ENCODE results near the gene CCSER1.

The CCSER1 gene

DNA sequence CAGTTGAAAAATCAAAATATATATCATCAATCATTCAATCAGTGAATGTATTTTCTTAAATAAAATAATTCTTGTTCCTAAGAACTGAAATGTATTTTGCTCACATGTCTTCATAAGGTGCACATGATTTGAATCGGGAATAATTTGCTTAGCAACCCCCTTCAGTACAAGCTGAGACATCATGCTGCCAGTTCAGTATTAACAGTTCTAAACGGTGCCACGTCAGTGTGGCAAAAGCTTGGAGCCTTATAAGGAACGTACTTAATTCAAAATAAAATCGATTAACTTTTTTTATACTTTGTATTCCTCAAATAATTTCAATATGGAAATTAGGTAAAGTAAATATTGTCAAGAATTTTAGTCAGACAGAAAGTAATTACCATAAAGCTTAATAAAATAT lies 287.9 kb downstream of the CCSER1 start:
- TF ChIP-seq, protein P1, sequence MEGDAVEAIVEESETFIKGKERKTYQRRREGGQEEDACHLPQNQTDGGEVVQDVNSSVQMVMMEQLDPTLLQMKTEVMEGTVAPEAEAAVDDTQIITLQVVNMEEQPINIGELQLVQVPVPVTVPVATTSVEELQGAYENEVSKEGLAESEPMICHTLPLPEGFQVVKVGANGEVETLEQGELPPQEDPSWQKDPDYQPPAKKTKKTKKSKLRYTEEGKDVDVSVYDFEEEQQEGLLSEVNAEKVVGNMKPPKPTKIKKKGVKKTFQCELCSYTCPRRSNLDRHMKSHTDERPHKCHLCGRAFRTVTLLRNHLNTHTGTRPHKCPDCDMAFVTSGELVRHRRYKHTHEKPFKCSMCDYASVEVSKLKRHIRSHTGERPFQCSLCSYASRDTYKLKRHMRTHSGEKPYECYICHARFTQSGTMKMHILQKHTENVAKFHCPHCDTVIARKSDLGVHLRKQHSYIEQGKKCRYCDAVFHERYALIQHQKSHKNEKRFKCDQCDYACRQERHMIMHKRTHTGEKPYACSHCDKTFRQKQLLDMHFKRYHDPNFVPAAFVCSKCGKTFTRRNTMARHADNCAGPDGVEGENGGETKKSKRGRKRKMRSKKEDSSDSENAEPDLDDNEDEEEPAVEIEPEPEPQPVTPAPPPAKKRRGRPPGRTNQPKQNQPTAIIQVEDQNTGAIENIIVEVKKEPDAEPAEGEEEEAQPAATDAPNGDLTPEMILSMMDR (IDR thresholded peaks at IDR 0.05; ENCODE audit: low read depth, low read length): no peak
- in situ Hi-C loops (cut with HindIII; ENCODE audit: low sequenced_read_pairs): no loop called here
- no peak for DNase-seq (ENCODE audit: low read depth, low spot score)
- H3K4me3 ChIP-seq (ENCODE audit: low read depth, low read length): no peak overlapping the region

DNA sequence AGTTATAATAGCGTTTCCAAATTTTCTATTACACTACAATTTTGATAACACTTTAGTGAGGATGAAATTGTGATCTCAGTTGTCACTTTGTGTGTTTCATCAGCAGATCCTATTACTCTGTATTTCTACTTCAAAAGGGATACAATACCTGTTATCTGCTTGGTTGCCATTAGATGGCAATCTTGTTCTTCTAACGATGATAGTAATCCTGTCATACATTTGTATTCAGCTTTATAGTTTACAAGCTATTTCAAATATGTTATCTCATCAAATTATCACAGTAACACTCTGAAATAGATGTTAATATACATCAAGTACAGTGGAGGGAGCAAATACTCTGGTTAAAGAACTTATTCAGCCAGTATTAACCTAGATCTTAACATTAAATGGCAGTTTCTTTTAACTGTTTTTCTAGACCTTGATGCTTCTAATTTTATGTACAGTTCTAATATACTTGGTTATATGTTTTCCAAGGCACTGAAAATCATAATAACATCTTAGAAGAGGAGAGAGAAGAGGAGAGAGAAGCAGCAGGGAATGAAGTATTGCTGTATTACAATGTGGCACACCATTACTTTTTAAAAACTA lies 292.0 kb downstream of the CCSER1 start:
- in situ Hi-C loops (cut with HindIII; ENCODE audit: low sequenced_read_pairs): no loop called here
- no peak overlapping the region for H3K4me3 ChIP-seq (ENCODE audit: low read depth, low read length)
- DNase-seq (ENCODE audit: low read depth, low spot score): peak; percentile 59
- TF ChIP-seq, protein P1 (IDR thresholded peaks at IDR 0.05; ENCODE audit: low read depth, low read length): peak; percentile 61

DNA sequence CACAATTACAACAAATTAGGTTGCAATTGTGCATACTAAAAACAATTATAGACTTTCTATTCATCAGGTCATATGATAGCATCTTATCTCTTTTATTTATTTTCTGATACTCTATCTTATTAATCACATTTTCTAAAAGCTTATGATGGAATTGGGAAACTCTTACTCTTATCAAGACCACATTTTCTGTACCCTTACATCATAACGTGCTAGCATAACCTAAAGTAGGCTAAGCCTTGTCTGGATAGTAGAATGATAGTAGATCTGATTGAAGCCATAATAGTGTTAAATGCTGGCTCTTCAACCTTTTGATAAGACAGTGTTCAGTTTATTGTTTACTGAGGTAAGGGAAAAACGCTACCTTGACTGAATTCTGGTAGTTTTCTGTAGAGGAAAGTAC lies 294.0 kb downstream of the CCSER1 start:
- in situ Hi-C loops (cut with HindIII; ENCODE audit: low sequenced_read_pairs): no loop called here
- DNase-seq (ENCODE audit: low read depth, low spot score): no peak
- no peak overlapping the region for H3K4me3 ChIP-seq (ENCODE audit: low read depth, low read length)
- TF ChIP-seq, protein P1 (IDR thresholded peaks at IDR 0.05; ENCODE audit: low read depth, low read length): no peak

DNA sequence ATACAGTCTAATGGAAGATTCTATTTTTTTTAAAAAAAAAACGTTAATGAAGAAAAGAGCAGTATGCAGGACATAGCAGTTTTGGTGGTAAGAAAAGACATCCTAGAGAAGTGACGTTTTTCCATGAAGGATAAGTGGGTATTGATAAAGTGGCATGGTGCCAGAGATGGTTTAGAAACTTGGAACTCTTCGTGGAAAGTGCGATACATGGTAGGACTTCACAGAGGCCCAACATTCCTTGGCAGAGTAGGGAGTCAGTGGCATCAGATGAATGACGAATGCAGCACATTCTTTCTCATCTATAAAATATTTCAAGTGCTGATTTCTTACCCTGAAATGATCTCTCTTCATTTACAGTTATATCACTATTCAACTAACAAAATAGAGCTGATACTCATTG lies 298.7 kb downstream of the CCSER1 start:
- no peak overlapping the region for H3K4me3 ChIP-seq (ENCODE audit: low read depth, low read length)
- TF ChIP-seq, protein P1 (IDR thresholded peaks at IDR 0.05; ENCODE audit: low read depth, low read length): no peak
- in situ Hi-C loops (cut with HindIII; ENCODE audit: low sequenced_read_pairs): no loop called here
- DNase-seq (ENCODE audit: low read depth, low spot score): no peak

DNA sequence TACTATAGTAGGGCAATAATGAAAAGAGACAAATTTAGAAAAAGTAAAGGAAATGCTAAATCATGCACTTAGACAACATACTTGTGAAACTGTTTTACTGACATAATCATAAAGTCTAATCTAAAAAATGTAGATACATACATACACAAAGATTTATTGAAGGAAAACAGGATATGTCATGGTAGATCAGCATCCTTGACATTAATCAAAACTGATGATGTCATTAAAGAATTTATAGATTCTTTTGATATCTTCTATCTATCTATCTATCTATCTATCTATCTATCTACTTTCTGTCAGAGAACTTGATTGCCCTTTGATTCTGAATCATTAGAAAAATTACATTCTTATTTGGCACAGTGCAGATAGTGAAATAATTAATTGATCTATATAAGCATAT lies 311.3 kb downstream of the CCSER1 start:
- DNase-seq (ENCODE audit: low read depth, low spot score): no peak
- TF ChIP-seq, protein P1 (IDR thresholded peaks at IDR 0.05; ENCODE audit: low read depth, low read length): no peak
- H3K4me3 ChIP-seq (ENCODE audit: low read depth, low read length): no peak overlapping the region
- in situ Hi-C loops (cut with HindIII; ENCODE audit: low sequenced_read_pairs): no loop called here

DNA sequence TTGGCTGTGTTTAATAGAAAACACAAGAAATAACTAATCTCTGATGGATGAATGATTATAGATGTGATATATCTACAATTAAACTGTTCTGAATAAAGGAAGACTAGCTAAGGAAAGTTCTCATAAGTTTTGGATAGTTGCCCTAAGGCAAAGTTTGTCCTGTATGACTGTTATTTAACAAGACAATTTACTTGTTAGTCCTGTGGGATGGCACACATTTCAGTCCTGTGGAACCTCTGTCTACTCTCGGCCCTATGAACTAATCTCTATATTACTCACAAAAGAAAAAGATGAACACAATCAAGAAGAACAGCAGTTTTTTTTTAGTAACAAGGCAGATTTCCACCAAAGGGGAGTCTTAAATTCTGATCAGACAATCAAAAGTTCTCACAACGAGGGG lies 314.6 kb downstream of the CCSER1 start:
- in situ Hi-C loops (cut with HindIII; ENCODE audit: low sequenced_read_pairs): no loop called here
- no peak overlapping the region for H3K4me3 ChIP-seq (ENCODE audit: low read depth, low read length)
- TF ChIP-seq, protein P1 (IDR thresholded peaks at IDR 0.05; ENCODE audit: low read depth, low read length): no peak
- DNase-seq (ENCODE audit: low read depth, low spot score): no peak

DNA sequence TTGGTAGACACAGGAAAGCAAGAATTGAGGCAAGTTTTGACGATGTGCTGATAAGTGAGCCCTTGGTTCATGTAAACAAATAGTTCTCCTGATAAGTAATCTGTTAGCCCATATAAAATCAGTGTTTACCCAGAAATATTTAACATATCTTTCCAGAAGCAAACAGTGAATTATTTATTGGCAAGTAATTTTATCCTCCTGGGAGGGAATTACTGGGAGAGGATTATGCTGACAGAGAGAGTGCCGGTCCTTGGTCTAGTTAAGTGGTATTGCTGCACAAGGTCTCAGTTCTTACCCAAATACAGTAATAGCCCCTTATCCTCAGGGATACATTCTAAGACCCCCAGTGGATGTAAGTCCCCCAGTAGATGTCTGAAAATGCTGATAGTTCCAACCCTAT lies 315.4 kb downstream of the CCSER1 start:
- H3K4me3 ChIP-seq (ENCODE audit: low read depth, low read length): no peak overlapping the region
- no peak for DNase-seq (ENCODE audit: low read depth, low spot score)
- in situ Hi-C loops (cut with HindIII; ENCODE audit: low sequenced_read_pairs): no loop called here
- TF ChIP-seq, protein P1 (IDR thresholded peaks at IDR 0.05; ENCODE audit: low read depth, low read length): no peak

All from astrocyte of the spinal cord (primary cell).